GM10266 (cell line): ENCODE data around the gene ANXA6.

Source experiments
- DNase-seq: peaks from one replicate; pipeline ENCODE4 v3.0.0; 2012; ENCODE audit errors: extremely low spot score
- TF ChIP-seq, protein P1 (sequence below): IDR thresholded peaks from 2 replicates; pipeline ENCODE4 v1.5.1; 2012; ENCODE audit warnings: mild to moderate bottlenecking, low read depth; ENCODE audit not compliant: control insufficient read depth, insufficient read depth; ENCODE audit errors: missing control alignments

The ANXA6 gene

DNA sequence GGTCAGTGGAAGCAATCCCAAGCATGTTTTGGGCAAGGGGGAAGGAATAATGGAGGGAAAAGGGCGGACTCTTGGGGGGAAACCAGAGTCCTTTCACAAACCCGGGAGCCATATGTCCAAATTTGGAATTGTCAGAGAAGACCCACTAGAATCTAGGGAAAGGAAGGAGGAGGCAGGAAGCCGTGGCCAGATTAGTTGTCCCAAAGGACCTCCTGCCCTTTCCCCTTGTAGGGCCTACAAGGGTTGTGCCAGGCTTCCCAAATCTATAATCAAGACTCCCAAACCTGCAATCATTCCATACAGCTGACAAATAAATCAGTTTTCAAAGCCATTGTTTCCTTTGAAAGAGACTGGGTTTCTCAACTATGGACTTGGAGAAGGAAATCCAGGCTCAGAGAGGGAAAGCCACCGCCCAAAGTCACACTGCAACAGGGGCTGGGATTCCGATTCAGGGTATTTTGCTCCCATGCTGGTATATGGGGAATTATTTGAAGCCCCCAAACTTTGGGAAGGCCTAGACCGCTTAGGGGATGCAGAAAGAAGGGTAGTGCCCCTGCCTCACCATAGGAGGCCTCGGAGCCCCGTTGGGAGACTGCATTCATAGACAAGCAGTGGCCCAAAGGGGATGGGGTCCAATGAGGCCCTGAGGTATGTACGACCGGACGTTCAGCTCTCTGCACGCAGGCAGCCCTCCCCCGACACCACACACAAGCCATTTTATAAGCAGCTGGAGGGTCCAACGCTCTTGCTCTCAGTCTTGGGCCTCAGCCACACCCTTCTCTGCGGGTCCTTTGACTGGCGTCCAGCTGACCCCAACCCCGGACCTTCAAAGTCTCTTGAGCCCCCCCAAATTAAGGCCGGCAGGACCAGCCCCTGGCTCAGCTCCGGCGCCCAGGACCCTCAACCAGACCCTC lies 815 bp downstream of the ANXA6 start:
- DNase-seq: peak; percentile 47
- TF ChIP-seq, protein P1, sequence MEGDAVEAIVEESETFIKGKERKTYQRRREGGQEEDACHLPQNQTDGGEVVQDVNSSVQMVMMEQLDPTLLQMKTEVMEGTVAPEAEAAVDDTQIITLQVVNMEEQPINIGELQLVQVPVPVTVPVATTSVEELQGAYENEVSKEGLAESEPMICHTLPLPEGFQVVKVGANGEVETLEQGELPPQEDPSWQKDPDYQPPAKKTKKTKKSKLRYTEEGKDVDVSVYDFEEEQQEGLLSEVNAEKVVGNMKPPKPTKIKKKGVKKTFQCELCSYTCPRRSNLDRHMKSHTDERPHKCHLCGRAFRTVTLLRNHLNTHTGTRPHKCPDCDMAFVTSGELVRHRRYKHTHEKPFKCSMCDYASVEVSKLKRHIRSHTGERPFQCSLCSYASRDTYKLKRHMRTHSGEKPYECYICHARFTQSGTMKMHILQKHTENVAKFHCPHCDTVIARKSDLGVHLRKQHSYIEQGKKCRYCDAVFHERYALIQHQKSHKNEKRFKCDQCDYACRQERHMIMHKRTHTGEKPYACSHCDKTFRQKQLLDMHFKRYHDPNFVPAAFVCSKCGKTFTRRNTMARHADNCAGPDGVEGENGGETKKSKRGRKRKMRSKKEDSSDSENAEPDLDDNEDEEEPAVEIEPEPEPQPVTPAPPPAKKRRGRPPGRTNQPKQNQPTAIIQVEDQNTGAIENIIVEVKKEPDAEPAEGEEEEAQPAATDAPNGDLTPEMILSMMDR: peak; percentile 14

DNA sequence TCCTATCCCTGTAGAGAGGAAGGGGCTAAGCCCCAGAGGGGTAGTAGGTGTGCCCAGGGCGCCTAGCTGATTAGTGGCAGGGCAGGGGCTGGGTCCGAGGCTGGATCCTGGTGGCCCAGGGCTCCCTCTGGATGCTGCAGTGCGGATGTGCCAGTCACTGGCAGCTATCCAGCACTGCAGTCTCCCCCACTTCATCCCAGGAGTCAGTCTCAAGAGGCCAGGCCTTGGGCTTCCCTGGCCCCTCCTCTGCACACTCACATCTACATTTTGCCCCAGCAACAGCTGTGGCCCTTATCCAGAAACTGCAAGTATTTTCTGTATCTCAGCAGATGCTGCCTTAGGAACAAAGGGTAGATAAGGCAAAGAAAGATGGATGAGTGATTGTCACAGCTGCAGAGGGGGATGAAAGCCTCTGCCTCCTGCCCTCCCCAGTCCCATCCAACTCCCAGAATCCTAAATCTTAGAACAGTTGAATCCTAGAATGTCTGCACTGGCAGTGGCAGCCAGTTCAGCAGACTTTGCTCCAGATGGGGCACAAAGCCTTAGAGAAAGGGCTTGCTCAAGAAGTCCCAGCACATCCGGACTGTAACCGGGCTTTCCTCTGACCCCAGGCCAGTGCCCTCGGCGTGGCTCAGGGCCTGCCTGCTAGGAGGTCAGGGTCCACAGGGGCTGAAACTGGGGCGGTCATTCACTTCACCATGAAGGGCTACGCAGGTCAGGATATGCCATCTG lies 1.6 kb downstream of the ANXA6 start:
- TF ChIP-seq, protein P1: no peak
- peak; percentile 40 for DNase-seq

DNA sequence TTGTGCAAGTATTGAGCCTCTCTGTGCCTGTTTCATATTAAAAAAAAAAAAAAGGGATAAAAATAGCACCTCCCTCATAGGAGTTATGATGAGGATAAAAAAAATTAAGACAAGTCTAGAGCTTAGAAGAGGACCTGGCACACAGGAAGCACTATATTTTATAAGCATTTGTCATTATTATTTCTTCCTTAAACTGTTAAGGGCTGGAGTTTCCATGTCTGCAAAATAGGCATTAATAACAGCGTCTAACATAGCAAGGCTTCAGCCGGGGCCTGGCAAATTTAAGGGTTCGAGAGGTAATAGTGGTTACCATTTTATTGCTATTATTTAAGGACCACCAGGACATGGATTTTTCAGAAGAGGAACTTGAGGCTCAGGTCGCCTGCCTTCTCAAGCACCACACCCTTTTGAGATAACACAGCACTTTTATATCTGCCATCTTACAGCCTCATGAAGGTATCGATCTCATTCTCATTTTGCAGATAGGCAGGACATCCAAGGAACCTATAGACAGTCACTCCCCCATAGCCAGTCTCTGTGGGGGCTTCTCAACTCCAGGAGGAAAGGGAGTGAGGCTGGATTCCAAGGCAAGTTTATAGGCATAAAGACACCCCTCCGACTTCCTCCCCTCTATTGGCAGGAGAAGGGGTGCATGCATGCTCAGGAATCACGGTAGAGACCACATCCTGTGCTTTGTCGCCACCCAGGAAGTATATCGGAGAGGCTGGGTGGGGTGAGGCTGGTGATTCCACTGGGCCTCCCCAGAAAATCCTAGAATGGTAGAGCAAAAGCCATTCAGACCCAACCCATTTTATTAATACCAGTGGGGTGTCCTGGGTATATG lies 2.4 kb downstream of the ANXA6 start:
- TF ChIP-seq, protein P1: no peak

DNA sequence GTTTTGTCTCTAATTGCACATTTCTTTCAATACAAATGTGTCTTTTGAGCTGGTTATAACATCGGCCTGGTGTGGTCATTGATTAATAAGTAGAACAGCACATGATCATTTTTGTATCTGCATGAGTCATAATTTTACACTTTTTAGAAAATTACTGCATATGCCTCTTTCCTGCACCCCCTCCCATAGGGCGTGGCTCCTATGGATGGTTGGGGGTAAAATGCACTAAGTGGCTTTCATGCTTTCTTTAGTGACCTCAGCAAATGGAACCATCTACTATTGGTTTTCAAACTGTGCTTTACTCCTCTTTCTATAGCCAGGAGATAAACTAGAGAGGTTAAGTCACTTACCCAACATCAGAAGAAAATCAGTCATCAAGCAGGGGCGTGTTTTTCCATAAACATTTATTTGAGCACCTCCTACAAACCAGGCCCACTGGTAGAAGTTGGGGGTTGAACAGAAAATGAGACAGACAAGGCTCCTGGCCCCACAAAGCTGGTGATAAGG lies 3.8 kb downstream of the ANXA6 start:
- TF ChIP-seq, protein P1: no peak
- peak; percentile 53 for DNase-seq

More for the DNA sequence above, 2.4 kb downstream of the ANXA6 start:
- DNase-seq: no peak

DNA sequence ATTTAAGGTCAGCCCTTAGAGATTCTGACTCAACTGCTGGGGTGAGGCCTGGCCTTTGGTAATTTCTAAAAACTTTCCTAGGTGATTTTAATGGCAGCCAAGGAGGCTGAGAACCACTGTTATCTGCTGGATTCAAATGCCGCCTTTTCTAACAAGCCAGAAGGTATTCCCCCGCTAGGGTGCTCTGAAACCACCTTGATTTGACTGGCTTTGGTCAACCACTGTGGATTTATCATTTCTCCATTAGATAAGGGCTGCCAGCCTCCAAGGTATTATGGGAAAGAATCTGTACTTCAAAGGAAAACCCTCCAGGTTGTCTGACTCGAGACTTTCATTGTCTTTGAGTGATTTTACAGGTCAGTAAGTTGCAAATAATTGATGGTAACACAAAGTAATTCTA lies 4.3 kb downstream of the ANXA6 start:
- TF ChIP-seq, protein P1: no peak
- DNase-seq: no peak

DNA sequence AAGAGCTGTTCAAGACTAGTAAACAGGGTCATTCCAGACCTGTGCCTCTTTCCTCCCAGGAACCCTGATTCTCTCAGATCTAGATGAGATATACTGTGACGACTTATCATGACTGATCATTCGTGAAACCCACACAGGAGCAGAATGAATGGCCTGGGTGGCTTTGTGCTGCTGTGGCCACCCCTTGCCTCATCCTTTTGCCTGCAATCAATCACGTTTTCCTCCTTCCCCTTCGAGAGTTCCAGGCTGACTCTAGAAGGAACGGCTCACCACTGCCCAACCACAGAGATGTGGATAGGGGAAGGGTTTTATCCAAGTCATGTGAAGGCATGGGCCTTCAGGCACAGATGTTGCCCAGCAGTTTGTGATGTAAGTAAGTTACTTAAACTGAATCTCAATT lies 5.8 kb downstream of the ANXA6 start:
- DNase-seq: peak; percentile 60

More for the DNA sequence above, 5.8 kb downstream of the ANXA6 start:
- TF ChIP-seq, protein P1: no peak
